ENCODE data around the gene MYNN. TPM values are rescaled to one million over a fixed set of nuclear protein-coding genes. Genes with fewer than 3 reads are reported as not detected.

Gene MYNN
- total RNA-seq, 2 donors from 2014 or later, result 13.0 to 13.8 TPM

GRCh38 chr3:169813757-169814517, 40.7 kb downstream of the MYNN start:
- ATAC-seq (peak in 1 of 2 donors; percentile 5), DNase-seq (no peak)
- intact Hi-C loops (cut with DNase I), result no loop called here

DNA sequence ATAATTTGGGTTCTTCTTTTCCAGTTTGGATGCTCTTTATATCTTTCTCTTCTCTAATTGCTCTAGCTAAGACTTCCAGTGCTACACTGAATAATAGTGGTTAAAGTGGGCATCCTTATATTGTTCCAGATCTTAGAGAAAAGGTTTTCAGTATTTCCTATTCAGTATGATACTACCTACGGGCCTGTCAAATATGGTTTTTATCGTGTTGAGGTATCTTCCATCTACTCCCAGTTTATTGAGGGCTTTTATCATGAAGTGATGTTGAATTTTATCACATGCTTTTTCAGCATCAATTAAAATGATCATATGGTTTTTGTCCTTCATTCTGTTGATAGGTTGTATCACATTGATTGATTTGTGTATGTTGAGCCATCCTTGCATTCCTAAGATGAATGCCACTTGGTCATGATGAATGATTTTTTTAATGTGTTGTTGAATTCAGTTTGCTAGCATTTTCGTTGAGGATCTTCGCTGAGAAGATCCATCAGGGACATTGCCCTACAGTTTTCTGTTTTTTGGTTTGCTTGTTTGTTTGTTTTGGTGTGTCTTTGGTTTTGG, 42.5 kb downstream of the MYNN start:
- intact Hi-C loops (cut with DNase I), result no loop called here
- no peak for ATAC-seq
- no peak for DNase-seq

GRCh38 chr3:169818316-169818715, 45.1 kb downstream of the MYNN start:
- ATAC-seq (no peak), DNase-seq (no peak)
- intact Hi-C loops (cut with DNase I), result no loop called here

GRCh38 chr3:169822091-169822490, 48.9 kb downstream of the MYNN start:
- intact Hi-C loops (cut with DNase I), result no loop called here
- no peak for ATAC-seq

DNA sequence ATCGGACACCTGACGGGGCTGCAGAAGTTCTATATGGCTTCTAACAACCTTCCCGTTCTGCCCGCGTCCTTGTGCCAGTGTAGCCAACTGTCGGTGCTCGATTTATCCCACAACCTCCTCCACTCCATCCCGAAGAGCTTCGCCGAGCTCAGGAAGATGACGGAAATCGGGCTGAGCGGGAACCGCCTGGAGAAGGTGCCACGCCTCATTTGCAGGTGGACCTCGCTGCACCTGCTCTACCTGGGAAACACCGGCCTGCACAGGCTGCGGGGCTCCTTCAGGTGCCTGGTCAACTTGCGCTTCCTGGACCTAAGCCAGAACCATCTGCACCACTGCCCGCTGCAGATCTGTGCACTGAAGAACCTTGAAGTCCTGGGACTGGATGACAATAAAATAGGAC, 49.3 kb downstream of the MYNN start:
- ATAC-seq (no peak), DNase-seq (no peak)
- intact Hi-C loops (cut with DNase I), result no loop called here

More at GRCh38 chr3:169822091-169822490, 48.9 kb downstream of the MYNN start:
- DNase-seq, result no peak

DNA sequence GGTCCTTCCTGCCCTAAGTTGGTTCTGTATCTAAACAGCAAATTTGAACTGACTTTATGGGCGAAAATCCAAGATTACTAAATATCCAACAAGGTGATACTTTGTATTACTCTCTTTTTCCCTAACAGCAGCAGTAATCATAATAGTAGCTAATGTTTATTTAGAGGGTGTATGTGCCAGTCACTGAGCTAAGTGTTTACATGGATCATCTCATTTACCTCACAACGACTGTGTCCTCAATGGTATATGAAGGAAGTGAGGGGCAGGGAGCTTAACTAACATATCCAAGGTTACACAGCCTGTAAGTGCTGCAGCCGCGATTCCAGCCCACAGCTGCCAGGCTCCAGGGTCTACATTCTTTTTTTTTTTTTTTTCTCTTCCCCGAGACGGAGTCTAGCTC, 49.8 kb downstream of the MYNN start:
- no peak for ATAC-seq
- no peak for DNase-seq
- intact Hi-C loops (cut with DNase I), result no loop called here

DNA sequence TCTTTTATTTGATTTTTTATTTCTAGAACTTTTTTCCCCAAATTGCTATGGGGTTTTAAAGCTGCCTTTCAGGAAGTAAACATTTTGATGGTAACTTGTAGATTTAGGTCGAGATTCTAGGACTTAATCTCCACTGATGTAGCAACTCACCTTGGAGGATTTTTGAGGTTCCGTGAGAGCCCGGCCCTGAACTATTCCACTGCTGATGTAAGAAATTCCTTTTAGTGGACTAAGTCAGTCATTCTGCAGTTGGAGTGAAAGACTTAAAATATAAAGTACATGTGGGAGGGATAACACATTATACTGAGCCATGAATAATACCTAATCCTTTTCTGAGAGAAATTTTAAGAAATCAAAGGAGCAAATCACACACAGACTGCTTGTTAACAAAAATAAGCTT, 52.1 kb downstream of the MYNN start:
- intact Hi-C loops (cut with DNase I), result no loop called here
- DNase-seq, result no peak
- ATAC-seq, result no peak

- no peak for DNase-seq
- intact Hi-C loops (cut with DNase I), result no loop called here
- ATAC-seq, result no peak
These were observed 54.5 kb downstream of the MYNN start for GRCh38 chr3:169827712-169828111.

DNA sequence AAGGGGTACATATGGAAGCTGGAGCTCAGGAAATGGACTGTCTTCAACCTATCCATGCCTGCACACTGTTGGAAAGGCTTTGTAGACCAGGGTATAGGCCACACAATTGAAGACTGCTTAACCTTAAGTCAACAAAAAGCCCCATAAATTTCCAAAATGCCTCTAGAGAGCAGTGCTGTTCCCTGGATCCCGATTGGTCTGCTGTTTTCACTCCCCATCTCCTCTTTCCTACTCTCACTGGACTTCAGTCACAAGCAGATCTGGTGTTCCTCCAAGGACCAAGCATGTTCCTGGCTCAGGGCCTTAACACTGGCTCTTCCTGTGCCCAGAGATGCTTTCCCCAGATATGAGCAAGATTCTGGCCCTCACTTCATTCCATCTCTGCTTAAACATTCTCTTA, 62.3 kb downstream of the MYNN start:
- intact Hi-C loops (cut with DNase I), result no loop called here
- DNase-seq, result no peak

GRCh38 chr3:169836078-169836941, 63.1 kb downstream of the MYNN start:
- intact Hi-C loops (cut with DNase I), result no loop called here
- DNase-seq, result no peak
- peak in 1 of 2 donors; percentile 65 for ATAC-seq

More for the DNA sequence above, 62.3 kb downstream of the MYNN start:
- ATAC-seq, result peak in 1 of 2 donors; percentile 57

- DNase-seq, result no peak
- peak; percentile 34 to 83 for ATAC-seq
- intact Hi-C loops (cut with DNase I), result no loop called here
These were observed 63.7 kb downstream of the MYNN start for GRCh38 chr3:169836942-169837275.

DNA sequence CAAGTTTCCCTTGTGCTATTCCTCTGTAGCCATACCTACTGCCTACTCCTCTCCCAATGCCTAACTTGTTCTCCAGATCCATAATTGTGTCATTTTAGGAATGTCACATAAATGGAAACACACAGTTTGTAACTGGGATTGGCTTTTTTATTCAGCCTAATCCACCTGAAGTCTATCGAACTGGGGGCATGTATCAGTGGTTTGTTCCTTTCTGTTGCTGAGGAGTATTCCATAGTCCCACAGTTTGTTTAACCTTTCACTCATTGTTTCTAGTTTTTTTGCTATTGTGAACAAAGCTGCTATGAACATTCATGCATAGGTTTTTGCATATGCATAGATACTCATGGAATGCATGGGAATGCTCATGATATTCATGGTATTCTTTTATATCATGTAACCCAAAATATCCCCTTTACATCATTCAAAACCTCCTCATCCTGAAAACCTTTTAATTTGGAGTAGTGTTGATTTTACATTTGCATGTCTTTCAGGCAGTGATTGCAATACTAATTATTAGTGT, 65.4 kb downstream of the MYNN start:
- intact Hi-C loops (cut with DNase I), result no loop called here
- no peak for DNase-seq
- no peak for ATAC-seq

Other genes with a start within 250 kb of the MYNN start
- gene MECOM, start 109.7 kb upstream of the MYNN start, total RNA-seq, result 10 to 100 TPM; 20.0 to 25.4 TPM
- gene TERC, start 8.3 kb upstream of the MYNN start, total RNA-seq, result 1 to 10 TPM; 1.7 to 7.2 TPM
- gene ACTRT3, start 3.8 kb upstream of the MYNN start, total RNA-seq, result 1 to 10 TPM; 1.6 to 2.5 TPM
- gene LRRIQ4, start 39.5 kb downstream of the MYNN start, total RNA-seq, result under 1 TPM in 1 of 2 donors, not detected in 1; 0.12 TPM
- gene LRRC34, start 39.5 kb downstream of the MYNN start, total RNA-seq, result 1 to 10 TPM; 2.1 to 2.7 TPM
- not detected for gene LRRC31, start 96.5 kb downstream of the MYNN start, total RNA-seq
- not detected for gene SAMD7, start 138.2 kb downstream of the MYNN start, total RNA-seq
- gene SEC62, start 193.4 kb downstream of the MYNN start, total RNA-seq, result 100 to 1,000 TPM in 1 of 2 donors, 10 to 100 TPM in 1; 94.4 to 101 TPM

Measured in left cardiac atrium (tissue), 4 donors.